HG02610 (cell line): Measurements from ENCODE around the gene LTB.
"Not testable (repeated sequence)": the region's sequence is repeated elsewhere in the genome, so short reads cannot be mapped to it uniquely, and the experiment has no call there.

Experiments used
- ATAC-seq: cut with Tn5 transposase; IDR thresholded peaks from one replicate; pipeline ENCODE4 v1.9.1; 2021; ENCODE audit warnings: mild to moderate bottlenecking, moderate library complexity; ENCODE audit not compliant: unreplicated experiment

LTB gene

GRCh38 chr6:31609519-31610406 lies 27.5 kb upstream of the LTB start:
- no peak for ATAC-seq

GRCh38 chr6:31607317-31607716 lies 25.1 kb upstream of the LTB start:
- no peak for ATAC-seq

DNA sequence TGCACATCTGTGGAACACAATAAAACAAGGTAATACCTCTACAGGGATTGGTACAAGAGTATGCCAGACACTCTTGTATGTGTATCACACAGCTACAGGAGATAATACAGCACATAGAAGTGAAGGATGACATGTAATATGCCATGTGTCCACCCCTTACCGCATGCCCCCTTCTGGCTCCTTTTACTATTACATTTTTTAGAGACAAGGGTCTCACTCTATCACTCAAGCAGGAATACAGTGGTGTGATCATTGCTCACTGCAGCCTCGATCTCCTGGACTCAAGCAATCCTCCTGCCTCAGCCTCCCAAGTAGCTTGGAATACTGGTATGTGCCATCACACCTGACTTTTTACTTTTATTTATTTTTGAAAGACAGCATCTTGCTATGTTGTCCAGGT lies 14.8 kb upstream of the LTB start:
- no peak for ATAC-seq

DNA sequence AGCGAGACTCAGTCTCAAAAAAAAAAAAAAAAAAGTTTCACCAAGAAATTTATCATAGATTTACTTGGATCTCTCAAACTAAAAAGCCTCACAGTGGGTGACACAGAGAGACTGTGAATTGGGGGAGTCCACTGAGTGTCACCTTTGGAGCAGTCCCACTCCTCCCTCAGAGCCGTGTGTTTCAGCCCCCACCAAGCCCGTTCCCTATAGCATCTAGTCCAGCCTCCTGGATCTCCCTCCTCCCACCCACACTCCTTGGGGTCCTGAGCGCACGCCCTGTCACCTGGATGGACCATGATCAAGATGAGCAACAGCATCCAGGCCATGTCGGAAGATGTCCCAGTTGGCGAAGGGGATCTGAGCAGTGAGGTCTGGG lies 10.2 kb upstream of the LTB start:
- ATAC-seq = no peak

DNA sequence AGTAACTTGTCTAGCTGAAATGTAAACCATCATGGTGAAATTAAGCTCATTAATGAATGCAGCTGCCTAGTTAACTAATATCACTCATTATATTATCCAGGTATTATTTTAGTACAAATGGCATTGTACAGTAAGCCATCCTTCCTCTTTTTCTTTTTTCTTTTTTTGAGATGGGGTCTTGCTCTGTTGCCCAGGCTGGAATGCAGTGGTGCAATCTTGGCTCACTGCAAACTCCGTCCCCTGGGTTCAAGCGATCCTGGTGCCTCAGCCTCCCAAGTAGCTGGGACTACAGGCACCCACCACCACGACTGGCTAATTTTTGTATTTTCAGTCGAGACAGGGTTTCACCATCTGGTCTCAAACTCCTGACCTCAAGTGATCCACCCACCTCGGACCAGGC lies 8.5 kb upstream of the LTB start:
- ATAC-seq = not testable (repeated sequence)

GRCh38 chr6:31588871-31589650 lies 6.8 kb upstream of the LTB start:
- ATAC-seq = no peak

GRCh38 chr6:31587791-31588777 lies 5.9 kb upstream of the LTB start:
- no peak for ATAC-seq

DNA sequence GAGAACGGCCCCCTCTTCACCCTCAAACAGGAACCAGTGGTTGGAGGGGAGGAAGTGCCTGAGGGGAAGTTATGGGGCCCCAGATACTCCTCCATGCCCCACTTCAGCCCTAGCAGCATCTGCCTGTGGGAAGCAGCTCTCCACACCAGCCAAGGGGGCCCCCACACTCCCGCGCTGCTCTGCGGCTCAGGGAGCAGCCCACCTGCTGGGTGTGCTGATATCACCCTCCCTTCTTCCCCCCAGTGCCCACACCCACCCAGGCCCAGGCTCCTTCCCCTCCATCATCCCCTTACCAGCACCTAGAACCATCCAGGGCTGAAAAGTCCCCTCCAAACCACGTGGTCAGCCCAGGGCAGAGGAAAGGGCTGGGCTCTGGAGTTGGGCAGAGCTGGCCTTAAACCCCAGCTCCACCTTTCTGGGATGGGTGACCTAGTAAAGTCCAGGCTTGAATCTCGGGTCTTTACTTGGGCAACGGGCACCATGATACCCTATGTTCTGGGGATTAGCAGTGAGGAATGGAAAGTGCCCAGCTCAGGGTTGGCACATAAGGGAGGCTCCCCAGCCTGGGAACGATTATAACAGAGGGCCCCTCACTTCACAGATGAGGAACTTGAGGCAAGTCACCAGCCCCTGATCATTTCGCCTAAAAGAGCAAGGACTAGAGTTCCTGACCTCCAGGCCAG lies 4.5 kb upstream of the LTB start:
- ATAC-seq = peak; percentile 34

GRCh38 chr6:31586008-31586407 lies 3.8 kb upstream of the LTB start, which contains the start of gene LST1:
Gene LST1, plus strand, starts transcription at chr6:31586277. Its CDS starts 1,023 bp downstream, at chr6:31587300.
- ATAC-seq = no peak

DNA sequence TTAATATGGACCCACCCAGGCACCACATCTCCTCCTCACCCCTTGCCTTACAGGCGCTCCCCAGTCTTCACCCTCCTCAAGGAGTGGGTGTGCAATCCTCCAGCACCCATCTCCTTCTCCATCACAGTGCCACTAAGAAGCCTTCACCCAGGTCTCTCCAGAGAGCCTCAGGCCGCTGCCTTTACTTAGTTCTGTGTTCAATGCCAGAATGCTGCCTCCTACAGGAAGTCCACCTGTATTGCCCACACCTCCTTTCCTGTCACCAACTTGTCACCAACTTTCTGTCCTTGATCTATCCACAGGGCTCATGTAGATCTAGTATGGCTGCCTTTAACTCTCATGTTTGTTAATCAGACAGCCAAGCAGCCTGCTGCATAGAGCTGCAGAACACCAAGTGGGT lies 3.3 kb upstream of the LTB start:
- no peak for ATAC-seq

DNA sequence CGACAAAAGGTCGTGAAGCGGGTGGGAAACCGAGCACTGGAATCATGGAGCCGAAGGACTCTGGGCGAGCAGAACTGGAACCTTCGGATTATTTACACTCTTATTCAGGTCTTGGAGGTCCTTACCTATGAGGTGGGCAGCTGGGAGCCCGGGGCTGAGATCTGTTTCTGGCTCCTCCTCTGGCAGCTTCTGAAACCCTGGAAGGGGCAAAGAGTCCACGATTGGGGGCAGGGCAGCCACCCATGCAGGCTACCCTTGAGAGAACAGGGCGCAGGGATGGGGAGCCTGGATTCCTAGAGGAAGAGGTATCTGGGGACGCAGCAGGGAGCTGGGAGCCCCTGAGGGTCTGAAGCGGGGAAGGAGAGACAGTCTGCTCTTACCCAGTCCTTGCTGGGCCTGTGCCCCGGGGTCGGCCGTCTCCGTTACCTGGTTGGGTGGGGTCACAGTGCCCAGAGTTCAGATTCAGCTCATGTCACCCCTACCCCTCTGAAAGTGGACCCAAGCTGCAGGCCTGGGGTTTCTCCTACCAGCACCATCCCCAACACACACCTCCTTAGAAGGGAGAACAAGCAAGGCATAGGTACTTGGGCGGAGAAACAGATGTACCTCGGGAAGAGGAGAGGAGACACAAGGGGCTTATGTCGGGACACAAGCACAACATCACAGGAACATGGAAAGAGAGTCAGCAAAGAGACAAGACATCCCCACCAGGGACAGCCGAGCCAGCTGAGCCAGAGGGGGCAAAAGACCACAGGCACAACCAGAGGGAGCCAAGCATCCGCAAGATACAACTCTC lies 592 bp downstream of the LTB start:
- ATAC-seq = no peak

GRCh38 chr6:31580807-31581433 lies 1.3 kb downstream of the LTB start:
- ATAC-seq = peak; percentile 57

DNA sequence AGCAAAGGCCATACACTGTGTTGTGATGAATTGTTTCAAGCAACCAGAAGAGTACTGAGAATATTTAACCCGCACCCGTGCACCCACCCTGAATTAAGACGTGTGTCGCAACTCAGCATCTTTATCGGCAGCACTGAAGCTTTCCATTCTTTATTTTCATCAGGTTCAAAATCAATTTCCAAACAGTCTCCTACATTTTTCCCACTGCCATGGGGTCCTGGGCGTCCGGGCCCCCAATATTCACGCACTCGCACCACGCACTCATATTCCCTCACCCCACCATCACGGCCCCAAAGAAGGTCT lies 1.8 kb downstream of the LTB start:
- ATAC-seq = no peak

DNA sequence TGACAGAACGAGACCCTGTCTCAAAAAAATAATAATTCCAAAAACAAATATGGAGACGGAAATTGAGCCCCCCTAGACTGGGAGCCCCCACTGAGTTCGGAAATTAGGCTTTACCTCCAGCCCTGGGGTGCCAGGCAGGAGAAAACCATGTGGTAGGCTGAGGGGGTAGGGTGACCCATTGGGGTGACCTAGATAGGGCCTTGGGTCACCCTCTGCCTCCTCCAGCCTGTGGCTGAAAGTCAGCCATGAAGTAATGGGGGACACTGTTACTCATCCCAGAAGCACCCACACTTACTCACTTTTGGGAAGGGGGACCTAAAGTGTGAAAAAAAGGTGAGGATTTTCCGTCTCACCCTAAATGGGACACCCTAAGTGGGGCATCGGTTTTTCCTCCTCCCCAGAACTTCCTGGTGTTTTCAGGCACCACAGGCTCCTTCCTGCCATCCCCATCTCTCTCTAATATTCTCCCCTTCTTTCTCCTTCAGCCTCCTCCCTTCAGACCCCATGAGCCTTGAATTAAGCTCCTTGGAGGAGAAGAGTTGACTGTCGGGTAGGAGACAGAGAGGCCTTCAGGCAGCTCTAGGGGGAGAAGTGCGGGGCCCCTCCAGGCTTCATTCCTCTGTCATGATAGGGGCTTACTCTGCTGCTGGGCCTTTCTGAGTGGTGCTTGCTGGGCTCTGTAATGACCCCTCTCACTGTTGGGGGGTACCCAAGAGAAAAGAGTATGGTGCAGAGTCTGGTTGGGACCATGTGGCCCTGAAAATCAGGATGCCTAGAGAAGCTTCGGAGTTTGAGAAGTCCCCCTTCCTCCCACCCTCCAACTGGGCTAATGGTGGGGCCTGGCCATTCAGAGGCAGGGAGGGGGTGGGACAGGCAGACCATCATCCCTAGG lies 2.4 kb downstream of the LTB start:
- no peak for ATAC-seq

GRCh38 chr6:31579119-31579505 lies 3.1 kb downstream of the LTB start:
- ATAC-seq = no peak

DNA sequence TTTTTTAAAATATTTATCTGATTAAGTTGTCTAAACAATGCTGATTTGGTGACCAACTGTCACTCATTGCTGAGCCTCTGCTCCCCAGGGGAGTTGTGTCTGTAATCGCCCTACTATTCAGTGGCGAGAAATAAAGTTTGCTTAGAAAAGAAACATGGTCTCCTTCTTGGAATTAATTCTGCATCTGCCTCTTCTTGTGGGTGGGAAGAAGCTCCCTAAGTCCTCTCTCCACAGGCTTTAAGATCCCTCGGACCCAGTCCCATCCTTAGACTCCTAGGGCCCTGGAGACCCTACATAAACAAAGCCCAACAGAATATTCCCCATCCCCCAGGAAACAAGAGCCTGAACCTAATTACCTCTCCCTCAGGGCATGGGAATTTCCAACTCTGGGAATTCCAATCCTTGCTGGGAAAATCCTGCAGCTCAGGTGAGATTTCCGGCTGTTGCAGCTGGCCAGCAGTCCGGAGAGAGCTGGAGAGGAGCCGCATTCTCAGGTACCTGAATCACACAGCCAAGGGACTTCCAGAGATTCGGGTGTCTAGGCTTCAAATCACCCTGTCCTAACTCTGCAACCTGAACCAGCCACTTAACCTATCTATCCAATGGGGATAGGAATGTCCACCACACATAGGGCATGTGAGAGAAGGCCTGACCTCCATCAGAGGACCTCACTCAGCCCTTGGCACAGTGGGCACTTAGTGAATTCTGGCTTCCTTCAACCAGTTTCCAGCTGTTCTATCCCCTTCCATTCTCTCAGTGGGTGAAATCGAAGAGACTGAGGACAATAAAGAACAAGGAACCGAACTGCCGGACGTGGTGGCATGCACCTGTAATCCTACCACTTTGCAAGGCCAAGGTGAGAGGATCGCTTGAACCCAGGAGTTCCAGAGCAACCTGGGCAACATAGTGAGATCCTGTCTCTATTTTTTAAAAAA lies 3.8 kb downstream of the LTB start:
- ATAC-seq = no peak

- ATAC-seq = no peak
Measured at GRCh38 chr6:31577579-31577966, 4.7 kb downstream of the LTB start.
